MCF 10A (cell line): ENCODE data around the gene RNF227. TPM values are rescaled to one million over a fixed set of nuclear protein-coding genes. Genes with fewer than 3 reads are reported as not detected.

Source experiments
- BruUV-seq: library from RNA; stranded (reverse); fragments of 400-500 nt; replicated peaks from 2 replicates; lab custom pipeline; 2021; lab: Mats Ljungman, UMichigan
- CTCF ChIA-PET: fragments of 300-600 bp; sonication (Branson Sonifier 250); formaldehyde crosslinking; extraction: SDS; loops from one replicate; lab custom pipeline; 2021; ENCODE audit warnings: antibody characterized with exemption, inconsistent platforms; lab: Yijun Ruan, JAX
- POLR2A ChIA-PET: fragments of 300-600, 350-650 bp; sonication (Branson Sonifier 250); formaldehyde crosslinking; extraction: SDS; loops from one replicate; lab custom pipeline; 2020; ENCODE audit warnings: antibody characterized with exemption, inconsistent platforms; lab: Yijun Ruan, JAX
- DNase-seq: peaks from one replicate; pipeline ENCODE4 v3.0.0-alpha.2; 2018; ENCODE audit not compliant: unreplicated experiment
- H3K27ac Mint-ChIP-seq: one replicate; pipeline ENCODE4 v1.8.0; 2022; ENCODE audit warnings: mild to moderate bottlenecking, low read depth, mixed read lengths; ENCODE audit not compliant: unreplicated experiment
- H3K27me3 Mint-ChIP-seq: one replicate; pipeline ENCODE4 v1.8.0; 2022; ENCODE audit warnings: mixed read lengths; ENCODE audit not compliant: insufficient read depth, unreplicated experiment
- H3K36me3 Mint-ChIP-seq: one replicate; pipeline ENCODE4 v1.8.0; 2022; ENCODE audit warnings: mild to moderate bottlenecking, moderate library complexity, mixed read lengths; ENCODE audit not compliant: insufficient read depth, unreplicated experiment
- H3K4me1 Mint-ChIP-seq: one replicate; pipeline ENCODE4 v1.8.0; 2022; ENCODE audit warnings: mixed read lengths; ENCODE audit not compliant: insufficient read depth, unreplicated experiment
- H3K4me3 Mint-ChIP-seq: one replicate; pipeline ENCODE4 v1.8.0; 2022; ENCODE audit warnings: mild to moderate bottlenecking, moderate library complexity, mixed read lengths; ENCODE audit not compliant: unreplicated experiment
- H3K9me3 Mint-ChIP-seq: one replicate; pipeline ENCODE4 v1.8.0; 2022; ENCODE audit warnings: mixed read lengths; ENCODE audit not compliant: unreplicated experiment
- intact Hi-C: fragments of 100-400 bp; cut with micrococcal nuclease; formaldehyde crosslinking; loops from 2 replicates; pipeline ENCODE4 v1.14.1; 2022
- total RNA-seq: library from RNA; stranded (reverse); gene quantifications from 2 replicates; pipeline ENCODE4 v1.2.3, GENCODE V29; 2022
- TF ChIP-seq, protein P1 (sequence below): fragments of 200-600 bp; IDR thresholded peaks from one replicate; pipeline ENCODE4 v1.8.0; 2022; ENCODE audit warnings: antibody characterized with exemption, mild to moderate bottlenecking; ENCODE audit not compliant: unreplicated experiment

RNF227 gene
- total RNA-seq, 1 experiment from 2014 or later = 7.4 TPM

DNA sequence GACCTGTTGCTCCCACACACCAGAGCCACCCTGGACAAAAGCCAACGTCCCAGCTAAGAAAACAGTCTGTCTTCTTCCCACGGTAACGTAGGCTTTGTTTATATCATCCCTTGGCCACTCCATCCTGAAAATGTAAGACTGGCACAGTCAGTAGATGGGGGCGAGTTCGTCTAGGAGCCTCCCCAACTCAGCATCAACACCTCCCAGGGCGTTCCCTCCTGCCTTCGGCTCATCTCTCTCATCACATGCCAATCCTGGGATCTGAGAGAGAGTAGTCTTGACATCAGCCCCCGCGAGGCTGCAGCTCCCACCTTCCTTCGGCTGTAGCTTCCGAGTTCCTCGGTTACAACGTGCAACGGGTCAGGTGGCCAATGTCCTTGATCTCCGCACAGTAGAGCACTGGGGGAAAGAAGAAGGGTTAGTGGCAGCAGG, 894 bp downstream of the RNF227 start:
- Mint-ChIP-seq H3K9me3 (no peaks in the 10 kb centered on the region), H3K36me3 (peaks cover 36% of the 10 kb centered on the region), H3K4me3 (peak overlapping the region; percentile 93), H3K4me1 (peaks cover 26% of the 10 kb centered on the region), H3K27me3 (no peaks in the 10 kb centered on the region), H3K27ac (peak overlapping the region; percentile 95)
- BruUV-seq = no TSS peak
- ChIA-PET CTCF (interaction anchor here (0.6 to 9.4 kb wide), 5 partner anchors 17 to 384 kb away, joined by 3 to 145 read pairs (median 4); partner anchors contain the start of genes CNTROB and TRAPPC1), POLR2A (interaction anchor here (0.6 to 6.3 kb wide), 27 partner anchors 9 to 478 kb away, joined by 3 to 103 read pairs (median 5); partner anchors contain the start of genes CHD3, CNTROB, TP53 and TRAPPC1)
- intact Hi-C loops = loop anchor here (1.0 kb wide), 1 partner anchor 17 kb away; the partner anchor contains the start of gene CNTROB
- TF ChIP-seq, protein P1, sequence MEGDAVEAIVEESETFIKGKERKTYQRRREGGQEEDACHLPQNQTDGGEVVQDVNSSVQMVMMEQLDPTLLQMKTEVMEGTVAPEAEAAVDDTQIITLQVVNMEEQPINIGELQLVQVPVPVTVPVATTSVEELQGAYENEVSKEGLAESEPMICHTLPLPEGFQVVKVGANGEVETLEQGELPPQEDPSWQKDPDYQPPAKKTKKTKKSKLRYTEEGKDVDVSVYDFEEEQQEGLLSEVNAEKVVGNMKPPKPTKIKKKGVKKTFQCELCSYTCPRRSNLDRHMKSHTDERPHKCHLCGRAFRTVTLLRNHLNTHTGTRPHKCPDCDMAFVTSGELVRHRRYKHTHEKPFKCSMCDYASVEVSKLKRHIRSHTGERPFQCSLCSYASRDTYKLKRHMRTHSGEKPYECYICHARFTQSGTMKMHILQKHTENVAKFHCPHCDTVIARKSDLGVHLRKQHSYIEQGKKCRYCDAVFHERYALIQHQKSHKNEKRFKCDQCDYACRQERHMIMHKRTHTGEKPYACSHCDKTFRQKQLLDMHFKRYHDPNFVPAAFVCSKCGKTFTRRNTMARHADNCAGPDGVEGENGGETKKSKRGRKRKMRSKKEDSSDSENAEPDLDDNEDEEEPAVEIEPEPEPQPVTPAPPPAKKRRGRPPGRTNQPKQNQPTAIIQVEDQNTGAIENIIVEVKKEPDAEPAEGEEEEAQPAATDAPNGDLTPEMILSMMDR = no peak
- DNase-seq = peak; percentile 52

DNA sequence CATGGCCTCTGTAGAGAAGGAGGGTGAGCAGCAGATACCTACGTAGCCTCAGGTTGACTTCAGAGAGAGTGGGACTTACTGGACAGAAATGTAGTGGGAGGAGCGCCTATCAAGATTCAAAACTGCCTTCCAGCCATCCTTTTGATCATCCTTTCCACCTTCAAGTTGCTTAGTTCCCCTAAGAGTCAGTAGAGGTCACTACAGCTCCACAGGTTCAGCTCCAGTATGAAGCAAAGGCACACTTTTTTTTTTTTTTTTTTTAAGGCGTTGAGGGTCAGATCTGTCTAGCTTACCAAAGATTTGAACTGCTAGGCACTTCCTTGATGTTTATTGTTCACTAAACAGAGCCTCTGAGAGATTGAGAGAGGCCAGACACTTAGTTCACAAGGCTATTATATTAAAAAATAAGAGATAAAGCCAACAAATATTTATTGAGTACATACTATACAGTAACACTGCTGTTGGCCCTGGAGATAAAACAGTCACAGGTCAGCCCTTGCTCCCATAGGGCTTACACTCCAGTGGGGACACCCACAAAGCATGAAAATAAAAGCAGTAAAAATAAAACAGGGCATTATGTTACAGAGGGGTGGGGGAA, 3.1 kb downstream of the RNF227 start:
- Mint-ChIP-seq H3K9me3 (no peaks in the 10 kb centered on the region), H3K4me3 (peak overlapping the region; percentile 53), H3K27me3 (no peaks in the 10 kb centered on the region), H3K4me1 (peaks cover 26% of the 10 kb centered on the region), H3K27ac (peak overlapping the region; percentile 27), H3K36me3 (peaks cover 58% of the 10 kb centered on the region)
- intact Hi-C loops = loop anchor here (1.0 kb wide), 5 partner anchors 69 to 144 kb away; no protein-coding TSS in a partner anchor
- CTCF ChIA-PET = interaction anchor here (0.6 to 9.4 kb wide), 24 partner anchors 12 to 447 kb away, joined by 3 to 145 read pairs (median 5); partner anchors contain the start of genes CNTROB and TRAPPC1
- DNase-seq = peak; percentile 84
- POLR2A ChIA-PET = interaction anchor here (0.6 to 1.8 kb wide), 7 partner anchors 19 to 207 kb away, joined by 3 to 11 read pairs (median 6); partner anchors contain the start of genes CNTROB and TRAPPC1
- TF ChIP-seq, protein P1 = peak; percentile 86
- no TSS peak for BruUV-seq

DNA sequence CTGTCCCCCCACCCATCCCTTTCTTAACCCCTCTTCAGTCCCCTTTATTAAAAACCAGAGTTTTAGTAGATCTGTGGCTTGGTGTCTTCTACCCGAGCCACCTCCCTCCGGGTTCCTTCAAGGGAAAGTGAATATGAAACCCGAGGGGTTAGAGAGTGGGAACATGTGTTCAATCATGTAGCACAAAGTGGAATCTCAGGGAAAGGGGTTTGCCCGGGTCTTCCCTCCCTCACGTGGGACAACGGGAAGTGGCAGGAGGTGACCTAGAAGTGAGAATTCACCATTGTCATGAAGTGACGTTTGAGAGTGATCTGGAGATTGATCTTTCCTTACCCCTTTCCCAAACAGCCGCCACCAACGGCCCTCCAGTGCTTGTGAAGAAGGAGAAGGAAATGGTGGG, 5.0 kb downstream of the RNF227 start:
- no peaks in the 10 kb centered on the region for H3K27me3 Mint-ChIP-seq
- TF ChIP-seq, protein P1 = no peak
- ChIA-PET POLR2A (no interaction called here), CTCF (interaction anchor here (1.2 to 9.4 kb wide), 4 partner anchors 13 to 146 kb away, joined by 3 to 145 read pairs (median 22); no protein-coding TSS in a partner anchor)
- H3K27ac Mint-ChIP-seq = peak overlapping the region; percentile 52
- BruUV-seq = no TSS peak
- intact Hi-C loops = no loop called here
- no peak for DNase-seq
- no peak overlapping the region for H3K4me3 Mint-ChIP-seq
- H3K4me1 Mint-ChIP-seq = peaks cover 17% of the 10 kb centered on the region
- no peaks in the 10 kb centered on the region for H3K9me3 Mint-ChIP-seq
- peaks cover 69% of the 10 kb centered on the region for H3K36me3 Mint-ChIP-seq

DNA sequence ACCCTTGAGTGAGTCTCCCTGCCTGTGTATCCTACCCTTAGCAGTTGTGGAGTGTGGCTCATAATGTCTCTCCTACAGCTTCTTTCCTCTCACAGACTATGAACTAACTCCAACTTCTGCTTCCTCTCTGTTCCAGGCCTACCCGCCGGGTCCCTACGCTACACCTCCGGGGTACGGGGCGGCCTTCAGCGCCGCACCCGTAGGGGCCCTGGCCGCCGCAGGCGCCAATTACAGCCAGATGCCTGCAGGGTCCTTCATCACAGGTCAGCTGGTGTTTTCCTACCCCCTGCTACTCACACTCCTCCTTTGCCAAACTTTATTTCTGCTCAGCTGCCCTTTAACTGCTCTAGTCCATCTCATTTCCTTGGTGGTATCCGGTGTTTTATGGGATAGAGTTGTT, 5.4 kb downstream of the RNF227 start:
- Mint-ChIP-seq H3K9me3 (no peaks in the 10 kb centered on the region), H3K4me1 (peaks cover 17% of the 10 kb centered on the region), H3K36me3 (peaks cover 72% of the 10 kb centered on the region), H3K27ac (peak overlapping the region; percentile 52), H3K27me3 (no peaks in the 10 kb centered on the region), H3K4me3 (no peak overlapping the region)
- TF ChIP-seq, protein P1 = no peak
- ChIA-PET POLR2A (interaction anchor here (0.7 kb wide), 1 partner anchor 21 kb away, joined by 3 read pairs; the partner anchor contains the start of genes CNTROB and TRAPPC1), CTCF (interaction anchor here (0.8 to 4.0 kb wide), 4 partner anchors 10 to 146 kb away, joined by 3 to 24 read pairs (median 5); no protein-coding TSS in a partner anchor)
- BruUV-seq = no TSS peak
- intact Hi-C loops = no loop called here
- no peak for DNase-seq
